K562 (cell line): ENCODE measurements around the gene C1QTNF2. TPM values are rescaled to one million over a fixed set of nuclear protein-coding genes. Genes with fewer than 3 reads are reported as not detected.

ENCODE experiments used
- ADNP ChIP-seq: fragments of 200-800 bp; sonication (Bioruptor generic); IDR thresholded peaks from 2 replicates; pipeline ENCODE4 v1.6.1; 2016; ENCODE audit warnings: missing genetic modification characterization, missing compliant biosample characterization
- BCL6 ChIP-seq: fragments of 250-450 bp; sonication (Bioruptor Pico); IDR thresholded peaks from 2 replicates; pipeline ENCODE4 v1.4.0; 2020
- CREB1 ChIP-seq, 2 experiments: sonication (generic) in 1 of 2; formaldehyde crosslinking in 1 of 2; IDR thresholded peaks; 2 replicates each; pipeline versions ENCODE4 v1.6.1 to v1.8.0; 2012 to 2022; ENCODE audit warnings: inconsistent platforms in 1 of 2, mild to moderate bottlenecking in 1 of 2, missing genetic modification reagents in 1 of 2, moderate library complexity in 1 of 2
- DACH1 ChIP-seq: fragments of 450-650 bp; IDR thresholded peaks from 2 replicates; pipeline ENCODE4 v1.6.1; 2018; ENCODE audit not compliant: partially characterized antibody
- DMBX1 ChIP-seq: fragments of 250-450 bp; sonication (Bioruptor Pico); IDR thresholded peaks from 2 replicates; pipeline ENCODE4 v1.8.0; 2022; ENCODE audit warnings: inconsistent platforms, mild to moderate bottlenecking, moderate library complexity, borderline replicate concordance
- EP400 ChIP-seq: fragments of 450-650 bp; IDR thresholded peaks from 2 replicates; pipeline ENCODE4 v1.6.1; 2017; ENCODE audit warnings: antibody characterized with exemption, mild to moderate bottlenecking, moderate library complexity
- HEY1 ChIP-seq: fragments of 250-450 bp; sonication (Bioruptor Pico); IDR thresholded peaks from 2 replicates; pipeline ENCODE4 v1.5.0; 2020; ENCODE audit warnings: mild to moderate bottlenecking, moderate library complexity, borderline replicate concordance
- PHTF2 ChIP-seq: fragments of 250-450 bp; sonication (Bioruptor Pico); IDR thresholded peaks from 2 replicates; pipeline ENCODE4 v1.5.0; 2021; ENCODE audit warnings: mild to moderate bottlenecking
- POU5F1 ChIP-seq: fragments of 150-350 bp; IDR thresholded peaks from 2 replicates; pipeline ENCODE4 v1.6.1; 2014; ENCODE audit warnings: borderline replicate concordance, low read length, low read depth, mild to moderate bottlenecking; ENCODE audit not compliant: partially characterized antibody
- PRPF4 ChIP-seq: fragments of 200-400 bp; formaldehyde crosslinking; IDR thresholded peaks from one replicate; pipeline ENCODE4 v1.6.1; 2017; ENCODE audit warnings: low read length, low read depth, mild to moderate bottlenecking; ENCODE audit not compliant: insufficient read depth, poor library complexity, severe bottlenecking
- PTRF ChIP-seq: fragments of 450-650 bp; IDR thresholded peaks from 2 replicates; pipeline ENCODE4 v1.6.1; 2016; ENCODE audit warnings: mild to moderate bottlenecking, missing genetic modification characterization, missing compliant biosample characterization
- RB1 ChIP-seq: fragments of 450-650 bp; IDR thresholded peaks from 2 replicates; pipeline ENCODE4 v1.6.1; 2017; ENCODE audit warnings: low read depth, mild to moderate bottlenecking
- XRCC4 ChIP-seq: IDR thresholded peaks from one replicate; pipeline ENCODE4 v1.6.1; 2011; ENCODE audit not compliant: insufficient read depth, insufficient read length; ENCODE audit errors: extremely low read depth
- ZNF3 ChIP-seq: fragments of 250-450 bp; sonication (Bioruptor Pico); IDR thresholded peaks from 2 replicates; pipeline ENCODE4 v1.5.0; 2021; ENCODE audit warnings: mild to moderate bottlenecking, moderate library complexity
- ZNF699 ChIP-seq: fragments of 250-450 bp; sonication (Bioruptor Pico); IDR thresholded peaks from 2 replicates; pipeline ENCODE4 v1.8.0; 2021; ENCODE audit warnings: mild to moderate bottlenecking, moderate library complexity; ENCODE audit not compliant: insufficient replicate concordance
- ZNF766 ChIP-seq: fragments of 200-800 bp; sonication (Bioruptor generic); conservative IDR thresholded peaks from 2 replicates; pipeline ENCODE4 v1.6.1; 2016; ENCODE audit warnings: missing genetic modification characterization, missing compliant biosample characterization
- ZNF778 ChIP-seq: fragments of 450-650 bp; formaldehyde crosslinking; IDR thresholded peaks from 2 replicates; pipeline ENCODE4 v1.4.0; 2020; ENCODE audit warnings: mild to moderate bottlenecking, moderate library complexity
- polyA plus RNA-seq, 8 experiments: library from polyadenylated mRNA; depleted of rRNA in 4 of 8; stranded (reverse) in 5 of 8; unstranded in 3 of 8; fragments of >200 nt; fragmentation: Nextera tagmentation in 2 of 8; fragmentation: Illumina TruSeq in 1 of 8; extraction: Ambion mirVana in 2 of 8; extraction: Trizol in 1 of 8; gene quantifications; 2 replicates each; pipeline versions ENCODE4 v1.2.1 to v1.2.3, GENCODE V29; 2011 to 2014; ENCODE audit warnings: inconsistent platforms in 1 of 8, missing spikeins in 1 of 8
- total RNA-seq, 7 experiments: library from RNA; depleted of rRNA in 6 of 7; stranded (reverse); fragments of >200 nt in 6 of 7; fragmentation: Illumina TruSeq in 2 of 7; extraction: Trizol in 2 of 7; gene quantifications; 2 replicates each; pipeline versions ENCODE4 v1.2.1 to v1.2.3, GENCODE V29; 2011 to 2021; ENCODE audit warnings: low replicate concordance in 1 of 7
- TF ChIP-seq, protein P1 (sequence below): fragments of 200-800 bp; sonication (Bioruptor generic); IDR thresholded peaks from 2 replicates; pipeline ENCODE4 v1.6.1; 2017; ENCODE audit warnings: missing genetic modification characterization, missing compliant biosample characterization
- TF ChIP-seq, protein P2 (sequence below): fragments of 450-650 bp; IDR thresholded peaks from 2 replicates; pipeline ENCODE4 v1.6.1; 2017; ENCODE audit warnings: antibody characterized with exemption, mild to moderate bottlenecking
- TF ChIP-seq, protein P3 (sequence below): sonication (generic); formaldehyde crosslinking; IDR thresholded peaks from 2 replicates; pipeline ENCODE4 v1.8.0; 2022; ENCODE audit warnings: missing genetic modification reagents, mild to moderate bottlenecking, borderline replicate concordance
- TF ChIP-seq, protein P4 (sequence below): fragments of 250-450 bp; sonication (Bioruptor Pico); IDR thresholded peaks from 2 replicates; pipeline ENCODE4 v1.8.0; 2022; ENCODE audit warnings: moderate library complexity, mild to moderate bottlenecking, inconsistent platforms

Gene C1QTNF2
- total and polyA plus RNA-seq, 9 of the 15 experiments (the other 6 are each of a cell fraction or from before 2014, with no cell fraction given), result not detected

DNA sequence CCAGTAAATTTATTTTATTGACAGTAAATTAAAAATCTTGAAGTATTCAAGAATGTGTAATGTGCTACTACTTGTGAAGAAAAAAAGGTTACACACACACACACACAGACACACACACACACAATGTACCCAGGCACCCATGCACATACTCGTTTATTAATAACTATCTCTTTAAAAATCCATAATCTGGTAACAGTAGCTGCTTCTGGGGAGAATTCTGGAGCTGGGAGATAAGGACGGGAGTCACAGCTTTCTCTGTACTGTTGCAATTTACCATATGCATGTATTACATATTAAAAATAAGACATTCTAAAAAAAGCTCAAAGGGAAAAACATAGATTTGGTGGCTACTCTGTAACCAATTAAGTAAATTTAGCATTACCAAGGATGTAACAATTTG, 7.9 kb upstream of the C1QTNF2 start (continued):
- TF ChIP-seq, protein P1, sequence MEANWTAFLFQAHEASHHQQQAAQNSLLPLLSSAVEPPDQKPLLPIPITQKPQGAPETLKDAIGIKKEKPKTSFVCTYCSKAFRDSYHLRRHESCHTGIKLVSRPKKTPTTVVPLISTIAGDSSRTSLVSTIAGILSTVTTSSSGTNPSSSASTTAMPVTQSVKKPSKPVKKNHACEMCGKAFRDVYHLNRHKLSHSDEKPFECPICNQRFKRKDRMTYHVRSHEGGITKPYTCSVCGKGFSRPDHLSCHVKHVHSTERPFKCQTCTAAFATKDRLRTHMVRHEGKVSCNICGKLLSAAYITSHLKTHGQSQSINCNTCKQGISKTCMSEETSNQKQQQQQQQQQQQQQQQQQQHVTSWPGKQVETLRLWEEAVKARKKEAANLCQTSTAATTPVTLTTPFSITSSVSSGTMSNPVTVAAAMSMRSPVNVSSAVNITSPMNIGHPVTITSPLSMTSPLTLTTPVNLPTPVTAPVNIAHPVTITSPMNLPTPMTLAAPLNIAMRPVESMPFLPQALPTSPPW (CRISPR knock-in tag), result no peak
- TF ChIP-seq ADNP, result no peak
- no peak for TF ChIP-seq ZNF3 (CRISPR knock-in tag)
- no peak for TF ChIP-seq PRPF4
- no peak for TF ChIP-seq ZNF766
- TF ChIP-seq DACH1, result peak; percentile 60
- TF ChIP-seq, protein P2, sequence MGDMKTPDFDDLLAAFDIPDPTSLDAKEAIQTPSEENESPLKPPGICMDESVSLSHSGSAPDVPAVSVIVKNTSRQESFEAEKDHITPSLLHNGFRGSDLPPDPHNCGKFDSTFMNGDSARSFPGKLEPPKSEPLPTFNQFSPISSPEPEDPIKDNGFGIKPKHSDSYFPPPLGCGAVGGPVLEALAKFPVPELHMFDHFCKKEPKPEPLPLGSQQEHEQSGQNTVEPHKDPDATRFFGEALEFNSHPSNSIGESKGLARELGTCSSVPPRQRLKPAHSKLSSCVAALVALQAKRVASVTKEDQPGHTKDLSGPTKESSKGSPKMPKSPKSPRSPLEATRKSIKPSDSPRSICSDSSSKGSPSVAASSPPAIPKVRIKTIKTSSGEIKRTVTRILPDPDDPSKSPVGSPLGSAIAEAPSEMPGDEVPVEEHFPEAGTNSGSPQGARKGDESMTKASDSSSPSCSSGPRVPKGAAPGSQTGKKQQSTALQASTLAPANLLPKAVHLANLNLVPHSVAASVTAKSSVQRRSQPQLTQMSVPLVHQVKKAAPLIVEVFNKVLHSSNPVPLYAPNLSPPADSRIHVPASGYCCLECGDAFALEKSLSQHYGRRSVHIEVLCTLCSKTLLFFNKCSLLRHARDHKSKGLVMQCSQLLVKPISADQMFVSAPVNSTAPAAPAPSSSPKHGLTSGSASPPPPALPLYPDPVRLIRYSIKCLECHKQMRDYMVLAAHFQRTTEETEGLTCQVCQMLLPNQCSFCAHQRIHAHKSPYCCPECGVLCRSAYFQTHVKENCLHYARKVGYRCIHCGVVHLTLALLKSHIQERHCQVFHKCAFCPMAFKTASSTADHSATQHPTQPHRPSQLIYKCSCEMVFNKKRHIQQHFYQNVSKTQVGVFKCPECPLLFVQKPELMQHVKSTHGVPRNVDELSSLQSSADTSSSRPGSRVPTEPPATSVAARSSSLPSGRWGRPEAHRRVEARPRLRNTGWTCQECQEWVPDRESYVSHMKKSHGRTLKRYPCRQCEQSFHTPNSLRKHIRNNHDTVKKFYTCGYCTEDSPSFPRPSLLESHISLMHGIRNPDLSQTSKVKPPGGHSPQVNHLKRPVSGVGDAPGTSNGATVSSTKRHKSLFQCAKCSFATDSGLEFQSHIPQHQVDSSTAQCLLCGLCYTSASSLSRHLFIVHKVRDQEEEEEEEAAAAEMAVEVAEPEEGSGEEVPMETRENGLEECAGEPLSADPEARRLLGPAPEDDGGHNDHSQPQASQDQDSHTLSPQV, result no peak
- TF ChIP-seq EP400, result no peak
- TF ChIP-seq PHTF2 (CRISPR knock-in tag), result no peak
- no peak for TF ChIP-seq HEY1
- no peak for TF ChIP-seq ZNF778 (CRISPR knock-in tag)
- TF ChIP-seq BCL6 (CRISPR knock-in tag), result no peak
- TF ChIP-seq XRCC4, result no peak
- TF ChIP-seq CREB1 (IDR thresholded peaks at IDR 0.05), result no peak
- TF ChIP-seq CREB1 (CRISPR knock-in tag; IDR thresholded peaks at IDR 0.05), result no peak
- TF ChIP-seq, protein P3, sequence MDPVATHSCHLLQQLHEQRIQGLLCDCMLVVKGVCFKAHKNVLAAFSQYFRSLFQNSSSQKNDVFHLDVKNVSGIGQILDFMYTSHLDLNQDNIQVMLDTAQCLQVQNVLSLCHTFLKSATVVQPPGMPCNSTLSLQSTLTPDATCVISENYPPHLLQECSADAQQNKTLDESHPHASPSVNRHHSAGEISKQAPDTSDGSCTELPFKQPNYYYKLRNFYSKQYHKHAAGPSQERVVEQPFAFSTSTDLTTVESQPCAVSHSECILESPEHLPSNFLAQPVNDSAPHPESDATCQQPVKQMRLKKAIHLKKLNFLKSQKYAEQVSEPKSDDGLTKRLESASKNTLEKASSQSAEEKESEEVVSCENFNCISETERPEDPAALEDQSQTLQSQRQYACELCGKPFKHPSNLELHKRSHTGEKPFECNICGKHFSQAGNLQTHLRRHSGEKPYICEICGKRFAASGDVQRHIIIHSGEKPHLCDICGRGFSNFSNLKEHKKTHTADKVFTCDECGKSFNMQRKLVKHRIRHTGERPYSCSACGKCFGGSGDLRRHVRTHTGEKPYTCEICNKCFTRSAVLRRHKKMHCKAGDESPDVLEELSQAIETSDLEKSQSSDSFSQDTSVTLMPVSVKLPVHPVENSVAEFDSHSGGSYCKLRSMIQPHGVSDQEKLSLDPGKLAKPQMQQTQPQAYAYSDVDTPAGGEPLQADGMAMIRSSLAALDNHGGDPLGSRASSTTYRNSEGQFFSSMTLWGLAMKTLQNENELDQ (CRISPR knock-in tag), result no peak
- TF ChIP-seq RB1, result no peak
- no peak for TF ChIP-seq POU5F1
- no peak for TF ChIP-seq PTRF
- TF ChIP-seq, protein P4, sequence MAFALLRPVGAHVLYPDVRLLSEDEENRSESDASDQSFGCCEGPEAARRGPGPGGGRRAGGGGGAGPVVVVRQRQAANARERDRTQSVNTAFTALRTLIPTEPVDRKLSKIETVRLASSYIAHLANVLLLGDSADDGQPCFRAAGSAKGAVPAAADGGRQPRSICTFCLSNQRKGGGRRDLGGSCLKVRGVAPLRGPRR (CRISPR knock-in tag), result no peak
- TF ChIP-seq ZNF699 (CRISPR knock-in tag), result no peak
- TF ChIP-seq DMBX1 (CRISPR knock-in tag), result no peak
